Renal cortical epithelial cell (primary cell): ENCODE results near the gene METTL23. TPM values are rescaled to one million over a fixed set of nuclear protein-coding genes. Genes with fewer than 3 reads are reported as not detected.
A peak's percentile ranks its signal among the peaks of the same experiment; 100 is the strongest.
"Not testable (repeated sequence)": the region's sequence is repeated elsewhere in the genome, so short reads cannot be mapped to it uniquely, and the experiment has no call there.

Source experiments
- DNase-seq: peaks from one replicate; pipeline ENCODE4 v3.0.0-alpha.2; 2011; ENCODE audit warnings: low read depth
- total RNA-seq: library from RNA; depleted of rRNA; stranded (reverse); fragments of >200 nt; gene quantifications from 2 replicates; pipeline ENCODE4 v1.2.3, GENCODE V29; 2014

The METTL23 gene
- total RNA-seq, 1 donor from 2014 or later, result 27.0 TPM

- peak; percentile 42 for DNase-seq
Observed at GRCh38 chr17:76734080-76734840, 7.6 kb downstream of the METTL23 start.

GRCh38 chr17:76735006-76735405, 8.4 kb downstream of the METTL23 start:
- DNase-seq, result peak; percentile 52

DNA sequence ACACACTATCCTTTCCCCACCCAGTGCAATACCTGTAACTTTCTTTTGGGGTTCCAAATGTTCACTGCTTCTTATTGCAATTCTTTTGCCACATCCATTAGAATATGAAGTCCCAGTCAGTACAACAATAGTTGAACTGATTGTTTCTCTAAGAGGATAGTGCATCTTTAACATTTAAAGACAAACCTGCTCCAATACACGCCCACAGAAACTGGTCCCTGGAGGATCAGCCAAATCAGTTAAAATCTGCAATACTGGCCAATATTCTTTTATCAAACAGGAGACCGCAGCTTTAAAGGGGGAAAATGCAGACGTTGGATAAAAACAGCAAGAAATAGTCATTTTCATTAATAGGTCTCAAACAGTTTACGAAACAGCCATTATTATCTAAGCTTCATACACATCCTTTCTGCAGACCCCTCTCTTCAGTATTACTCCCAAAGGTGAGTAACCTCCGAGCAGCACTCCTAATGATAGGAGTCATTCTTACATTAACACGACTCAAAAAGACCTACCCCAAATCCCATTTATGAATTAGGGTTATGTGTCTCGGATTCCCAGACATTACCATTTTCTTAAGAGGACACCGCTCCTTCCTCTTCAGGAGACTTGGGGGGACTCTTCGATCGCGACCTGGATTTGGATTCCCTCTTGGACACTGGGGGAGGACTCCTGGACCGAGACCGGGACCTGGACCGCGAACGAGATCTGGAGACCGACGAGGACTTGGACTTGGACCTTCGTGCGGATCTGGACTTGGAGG, 9.1 kb downstream of the METTL23 start:
- DNase-seq, result no peak

GRCh38 chr17:76736349-76737081, 9.9 kb downstream of the METTL23 start:
- no peak for DNase-seq

DNA sequence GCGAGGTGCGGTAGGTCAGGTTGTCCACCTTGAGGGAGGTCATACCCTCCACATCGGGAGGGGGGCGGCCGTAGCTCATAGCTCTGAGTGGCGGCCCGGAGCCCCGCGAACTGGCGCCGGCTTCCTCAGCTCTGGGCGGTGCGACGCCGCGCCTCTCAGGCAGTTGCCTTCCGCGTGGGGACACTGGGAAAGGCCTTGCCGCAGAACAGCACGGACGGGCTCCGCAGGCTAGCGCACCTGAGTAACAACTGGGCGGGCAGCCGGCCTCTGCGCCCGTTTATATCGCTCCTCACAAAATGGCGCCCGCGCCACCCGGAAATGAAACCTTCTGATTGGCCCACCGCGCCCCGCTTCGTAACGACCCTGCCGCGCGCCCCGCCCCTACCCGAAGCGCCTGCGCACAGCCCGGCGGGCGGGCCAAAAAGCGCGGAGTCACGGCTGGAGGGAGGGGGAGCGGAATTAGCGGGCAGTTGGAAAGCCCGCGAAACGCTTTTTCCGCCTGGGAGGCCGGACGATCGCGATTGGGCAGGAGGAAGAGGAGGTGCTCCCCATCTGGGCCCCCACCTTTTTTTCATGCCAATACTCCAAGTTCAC, 10.5 kb downstream of the METTL23 start, which contains the start of gene SRSF2:
Gene SRSF2, minus strand, starts transcription at position 250 of the 594 bp plus-strand sequence. Its CDS starts 171 bp downstream, at position 79.
- DNase-seq, result peak; percentile 88

DNA sequence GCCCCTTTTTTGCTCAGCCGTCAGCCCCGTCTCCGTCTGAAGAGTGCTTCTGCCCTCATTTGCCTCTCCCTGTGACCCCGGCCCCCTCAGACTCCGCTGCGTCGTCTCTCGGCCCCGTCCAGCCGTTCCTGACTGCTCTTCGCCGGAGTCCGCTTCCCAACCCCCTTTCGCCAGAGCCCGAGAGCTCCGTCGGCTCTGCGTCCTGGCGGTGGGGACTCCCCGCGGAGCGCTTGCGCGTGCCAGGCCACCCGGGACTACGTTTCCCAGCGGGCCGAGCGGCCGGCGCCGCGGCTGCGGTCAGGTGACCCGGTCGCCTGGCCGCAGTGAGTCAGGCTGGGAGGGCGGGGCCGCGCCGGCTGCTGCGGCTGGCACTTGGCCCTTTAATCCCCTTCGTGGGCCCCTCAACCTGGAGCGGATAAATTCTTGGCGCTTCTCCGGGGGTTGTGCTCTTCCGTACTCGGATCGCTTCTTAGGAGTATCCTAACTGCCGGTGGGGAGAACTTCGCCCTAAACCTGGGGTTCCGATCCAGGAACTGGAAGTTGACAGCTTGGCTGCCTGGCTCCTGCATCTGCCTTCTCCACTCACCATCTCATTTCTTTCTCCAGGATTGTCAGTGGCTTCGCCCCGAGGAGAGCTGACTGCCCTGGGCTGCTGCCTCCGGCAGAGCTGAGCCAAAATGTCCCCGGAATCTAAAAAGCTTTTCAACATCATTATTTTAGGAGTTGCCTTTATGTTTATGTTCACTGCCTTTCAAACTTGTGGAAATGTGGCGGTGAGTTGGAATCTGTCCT, 11.2 kb downstream of the METTL23 start, which contains the start of gene MFSD11:
Gene MFSD11, plus strand, starts transcription at position 444 of the 792 bp plus-strand sequence. Its CDS starts 234 bp downstream, at position 678.
- peak; percentile 80 for DNase-seq

- DNase-seq, result no peak
Observed at GRCh38 chr17:76738468-76738850, 11.8 kb downstream of the METTL23 start.

GRCh38 chr17:76739568-76740115, 13.0 kb downstream of the METTL23 start:
- DNase-seq, result not testable (repeated sequence)

DNA sequence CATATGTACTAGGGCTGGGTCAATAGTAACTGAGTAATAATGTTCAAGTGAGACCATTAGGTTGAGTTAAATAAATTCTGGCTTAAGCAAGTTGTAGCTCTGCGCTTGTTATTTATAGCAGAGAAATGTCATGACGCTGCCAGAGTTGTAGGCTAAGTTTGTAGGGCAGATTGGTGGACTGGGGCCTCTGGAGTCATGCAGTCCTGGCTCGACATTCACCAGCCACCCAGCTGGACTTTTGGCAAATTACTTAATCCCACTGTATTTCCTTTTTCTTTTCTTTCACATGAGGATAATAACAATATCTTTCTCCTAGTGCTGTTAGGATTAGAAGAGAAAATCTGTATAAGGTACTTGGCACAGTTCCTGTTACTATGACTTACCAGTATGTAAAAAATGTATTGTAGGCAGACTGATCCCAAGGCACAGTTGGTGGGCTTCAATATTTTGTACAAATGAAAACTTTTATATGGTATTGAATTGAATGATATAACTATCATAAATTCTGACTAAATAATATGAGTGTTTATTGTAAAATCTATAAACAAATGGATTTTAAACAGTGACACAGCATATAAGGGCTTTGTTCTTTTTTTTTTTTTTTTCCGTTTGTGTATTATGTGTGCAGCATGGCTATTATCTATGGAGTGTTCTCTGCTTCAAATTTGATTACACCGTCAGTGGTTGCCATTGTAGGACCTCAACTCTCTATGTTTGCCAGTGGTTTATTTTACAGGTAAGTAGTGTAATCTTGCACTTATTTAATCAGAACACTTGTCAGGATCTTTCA, 13.9 kb downstream of the METTL23 start:
- DNase-seq, result no peak

DNA sequence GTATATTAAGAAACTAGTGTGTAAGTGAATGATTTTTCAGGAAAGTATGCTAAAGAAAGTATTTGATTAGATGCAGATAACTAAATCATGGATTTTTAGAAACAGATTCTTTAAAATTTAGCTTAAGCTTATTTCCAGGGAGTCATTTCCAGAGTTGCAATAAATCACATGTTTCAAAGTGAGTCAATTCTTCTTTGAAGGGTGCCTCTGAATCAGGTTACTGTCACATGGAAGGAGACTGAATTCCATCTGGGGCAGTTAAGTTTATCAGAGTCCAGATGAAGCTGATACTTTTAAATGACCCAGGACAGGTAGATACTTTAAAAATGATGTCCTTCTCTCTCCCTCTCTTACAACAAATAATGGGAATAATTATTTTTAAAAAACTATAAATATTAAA, 16.3 kb downstream of the METTL23 start:
- no peak for DNase-seq

DNA sequence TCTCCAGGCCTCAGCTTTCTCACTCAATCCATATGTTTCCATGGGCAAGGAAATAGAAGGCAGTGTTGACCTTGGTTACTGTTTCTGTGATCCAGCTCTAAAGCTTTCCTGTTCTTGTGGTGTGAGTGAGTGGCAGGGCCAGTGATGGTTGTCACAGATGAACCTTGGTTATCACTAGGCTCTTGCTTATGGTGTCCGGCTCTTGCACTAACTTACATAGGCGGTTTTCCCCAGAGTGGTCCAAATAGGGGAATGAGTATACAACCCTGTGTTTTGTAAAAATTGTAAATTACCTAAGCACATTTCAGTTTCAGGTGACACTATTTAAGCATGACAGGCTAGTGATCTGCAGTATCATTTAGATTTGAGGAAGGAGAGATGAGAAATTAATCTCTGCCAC, 18.1 kb downstream of the METTL23 start:
- no peak for DNase-seq

GRCh38 chr17:76745785-76746184, 19.1 kb downstream of the METTL23 start:
- DNase-seq, result not testable (repeated sequence)

GRCh38 chr17:76747716-76748363, 21.2 kb downstream of the METTL23 start:
- DNase-seq, result no peak

GRCh38 chr17:76748657-76749056, 22.0 kb downstream of the METTL23 start:
- no peak for DNase-seq

DNA sequence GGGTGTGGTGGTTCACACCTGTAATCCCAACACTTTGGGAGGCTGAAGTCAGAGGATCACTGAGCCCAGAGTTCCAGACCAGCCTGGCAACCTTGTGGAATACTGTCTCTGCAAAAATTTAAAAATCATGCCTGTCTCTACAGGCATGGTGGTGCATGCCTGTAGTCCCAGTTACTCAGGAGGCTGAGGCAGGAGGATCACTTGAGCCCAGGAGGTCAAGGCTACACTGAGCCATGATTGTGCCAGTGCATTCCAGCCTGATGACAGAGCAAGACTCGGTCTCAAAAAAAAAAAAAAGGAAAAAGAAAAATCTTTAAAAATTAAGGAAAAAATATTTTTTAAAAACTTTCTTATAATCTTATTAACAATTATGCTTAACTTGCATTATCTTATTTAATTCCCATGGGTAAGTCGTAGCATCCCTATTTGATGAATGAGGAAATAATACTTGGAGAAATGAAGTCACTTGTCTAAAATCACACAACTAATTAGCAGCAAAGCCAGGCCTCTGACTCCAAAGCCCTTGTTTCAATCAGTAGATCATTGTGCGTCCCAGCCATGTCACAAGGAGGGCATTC, 24.9 kb downstream of the METTL23 start:
- DNase-seq, result no peak

GRCh38 chr17:76752006-76752405, 25.4 kb downstream of the METTL23 start:
- no peak for DNase-seq

DNA sequence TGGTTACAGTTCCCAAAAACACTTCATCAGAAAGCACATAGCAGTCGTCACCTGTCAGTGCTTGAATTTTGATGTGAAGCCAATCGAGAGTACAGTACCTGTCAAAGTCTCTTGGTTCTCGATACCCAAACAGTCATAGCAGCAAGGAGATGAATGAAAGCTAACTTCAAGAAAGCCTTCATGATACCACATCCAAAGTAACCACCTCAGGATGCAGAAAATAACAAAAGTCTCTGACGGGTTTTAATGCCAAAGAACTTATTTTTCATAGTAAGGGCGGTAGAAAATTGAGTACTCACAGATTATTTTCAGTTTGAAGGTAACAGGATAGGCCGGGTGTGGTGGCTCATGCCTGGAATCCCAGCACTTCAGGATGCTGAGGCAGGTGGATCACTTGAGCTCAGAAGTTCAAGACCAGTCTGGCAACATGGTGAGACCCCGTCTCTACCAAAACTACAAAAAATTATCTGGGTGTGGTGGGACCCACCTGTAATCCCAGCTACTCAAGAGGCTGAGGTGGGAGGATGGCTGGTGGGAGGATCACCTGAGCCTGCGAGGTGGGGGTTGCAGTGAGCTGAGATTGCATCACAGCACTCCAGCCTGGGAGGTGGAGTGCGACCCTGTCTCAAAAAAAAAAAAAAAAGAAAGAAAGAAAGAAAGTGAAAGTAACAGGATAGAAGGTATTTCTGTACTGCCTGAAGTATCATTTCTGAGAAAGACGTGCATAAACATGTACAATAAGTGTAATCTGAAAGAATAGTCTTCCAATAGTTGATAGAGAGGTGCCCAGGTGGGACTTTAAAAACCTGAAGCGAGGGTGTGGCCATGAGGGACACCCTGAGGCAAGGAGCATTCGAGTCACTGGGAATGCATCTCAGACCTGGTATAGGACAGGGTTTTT, 26.7 kb downstream of the METTL23 start:
- no peak for DNase-seq

GRCh38 chr17:76755285-76755684, 28.6 kb downstream of the METTL23 start:
- no peak for DNase-seq
